ENCODE results near the gene L3MBTL2. TPM values are rescaled to one million over a fixed set of nuclear protein-coding genes. Genes with fewer than 3 reads are reported as not detected.

Gene L3MBTL2
- total and polyA plus RNA-seq, 2 of the 13 experiments (the other 11 are each of a cell fraction or from before 2014, with no cell fraction given) = 13.8 to 33.7 TPM

- H2AFZ ChIP-seq (ENCODE audit: low read length) = no peak within 1 kb of the TSS
- H3K27me3 ChIP-seq (ENCODE audit: control insufficient read depth in 1 of 2, insufficient read depth in 2 of 2, low read length in 2 of 2) = no peaks in the 10 kb centered on the region
- CTCF ChIA-PET (ENCODE audit: low intra/inter-chr PET ratio, low total read pairs) = no interaction called here
- FAIRE-seq (no peak), ATAC-seq (peak; percentile 84), DNase-seq (ENCODE audit: low spot score) (peak; percentile 58)
- in situ Hi-C loops (cut with HindIII; ENCODE audit: extremely low pct_ligation_motif_present, low pct_unique_long_range_greater_than_20kb) (no loop called here), intact Hi-C loops (cut with micrococcal nuclease; ENCODE audit: unreplicated experiment) (no loop called here)
- peak within 1 kb of the TSS; percentile 68 for H3K9ac ChIP-seq (ENCODE audit: insufficient read depth, low read depth, low read length)
- no peaks in the 10 kb centered on the region; a peak in 1 of 5 replicates for H3K36me3 ChIP-seq (replicated peaks in 1 of 2; ENCODE audit: control insufficient read depth in 1 of 2, insufficient read depth in 2 of 2, low read length in 2 of 2)
- no peaks in the 10 kb centered on the region for H4K20me1 ChIP-seq (ENCODE audit: insufficient read depth, low read length)
- POLR2A ChIA-PET = interaction anchor here (1.0 to 1.5 kb wide), 2 partner anchors 45 to 141 kb away, joined by 3 to 5 read pairs; partner anchors contain the start of genes RANGAP1 and TEF
- H3K4me1 ChIP-seq (ENCODE audit: insufficient read depth, low read length) = peaks cover 21% of the 10 kb centered on the region
- TSS peak; percentile 41 for BruUV-seq (replicated peaks)
- 6% methylated on average over 14 of the region's 24 CpGs for WGBS (ENCODE audit: low lambda C conversion rate)
- H3K27ac ChIP-seq (ENCODE audit: extremely low read length, insufficient read depth, low read length) = peak within 1 kb of the TSS; percentile 24
- H3K4me3 ChIP-seq (replicated peaks in 1 of 3; ENCODE audit: insufficient read depth in 1 of 3, low read depth in 2 of 3, low read length in 3 of 3) = peak within 1 kb of the TSS; percentile 56 to 74 (median 57)
- no peaks in the 10 kb centered on the region for H3K9me3 ChIP-seq (ENCODE audit: low read length)
- H3K4me2 ChIP-seq (ENCODE audit: low read depth, low read length) = peak within 1 kb of the TSS; percentile 90
- no peaks in the 10 kb centered on the region for H3K79me2 ChIP-seq (ENCODE audit: insufficient read depth, low read length)
- TF ChIP-seq ZNF784 (CRISPR knock-in tag; IDR thresholded peaks at IDR 0.05; ENCODE audit: borderline replicate concordance) = no peak
- TF ChIP-seq ZNF343 (CRISPR knock-in tag; IDR thresholded peaks at IDR 0.05) = 0 out of 2 replicates have a peak, but pooled peaks have one; percentile 49
- TF ChIP-seq HMGXB4 (CRISPR knock-in tag; IDR thresholded peaks at IDR 0.05; ENCODE audit: borderline replicate concordance in 1 of 2, low read depth in 1 of 2) = peak in 1 of 2 experiments; percentile 80; a peak in 2 of 4 replicates
- no peak for TF ChIP-seq ZNF639 (CRISPR knock-in tag; conservative IDR thresholded peaks at IDR 0.05)
- no peak for TF ChIP-seq DDIT3 (CRISPR knock-in tag; IDR thresholded peaks at IDR 0.05)
- no peak for TF ChIP-seq ZNF749 (CRISPR knock-in tag; IDR thresholded peaks at IDR 0.05; ENCODE audit: borderline replicate concordance)
- TF ChIP-seq MAZ (IDR thresholded peaks at IDR 0.05; ENCODE audit: borderline replicate concordance, low read depth, low read length) = no peak
- 0 out of 2 replicates have a peak, but pooled peaks have one; percentile 37 for TF ChIP-seq MAZ (CRISPR knock-in tag; IDR thresholded peaks at IDR 0.05; ENCODE audit: low read depth)
- TF ChIP-seq BHLHE40 (IDR thresholded peaks at IDR 0.05; ENCODE audit: low read length) = no peak
- peak; percentile 61 for TF ChIP-seq SAP130 (CRISPR knock-in tag; IDR thresholded peaks at IDR 0.05; ENCODE audit: low read depth)
- TF ChIP-seq ZBTB25 (CRISPR knock-in tag; IDR thresholded peaks at IDR 0.05) = no peak
- TF ChIP-seq E2F2 (CRISPR knock-in tag; IDR thresholded peaks at IDR 0.05; ENCODE audit: borderline replicate concordance) = no peak
- TF ChIP-seq LCORL (IDR thresholded peaks at IDR 0.05) = no peak
- TF ChIP-seq LCORL (CRISPR knock-in tag; IDR thresholded peaks at IDR 0.05) = no peak; the same call in 1 of the 2 replicates
Observed at GRCh38 chr22:41240377-41241132, 35.4 kb downstream of the L3MBTL2 start, which contains the start of gene CHADL. Gene CHADL (minus strand): TSS chr22:41240931. CDS start chr22:41240881, 50 bp downstream.
